ENCODE results near the gene CCL22.
"Not testable (repeated sequence)": the region's sequence is repeated elsewhere in the genome, so short reads cannot be mapped to it uniquely, and the experiment has no call there.

CCL22 gene

GRCh38 chr16:57333402-57333801, 25.2 kb upstream of the CCL22 start:
- in situ Hi-C loops (cut with HindIII; ENCODE audit: low sequenced_read_pairs): no loop called here
- no peak for DNase-seq (ENCODE audit: low read depth)
- TF ChIP-seq CTCF (IDR thresholded peaks at IDR 0.05; ENCODE audit: low read depth, low read length, missing control alignments): no peak
- no peak overlapping the region for H3K4me3 ChIP-seq (ENCODE audit: low read depth, low read length)

GRCh38 chr16:57335366-57335765, 23.2 kb upstream of the CCL22 start:
- DNase-seq (ENCODE audit: low read depth): no peak
- in situ Hi-C loops (cut with HindIII; ENCODE audit: low sequenced_read_pairs): no loop called here
- no peak overlapping the region for H3K4me3 ChIP-seq (ENCODE audit: low read depth, low read length)
- TF ChIP-seq CTCF (IDR thresholded peaks at IDR 0.05; ENCODE audit: low read depth, low read length, missing control alignments): no peak

- TF ChIP-seq CTCF (IDR thresholded peaks at IDR 0.05; ENCODE audit: low read depth, low read length, missing control alignments): no peak
- H3K4me3 ChIP-seq (ENCODE audit: low read depth, low read length): no peak overlapping the region
- DNase-seq (ENCODE audit: low read depth): no peak
- in situ Hi-C loops (cut with HindIII; ENCODE audit: low sequenced_read_pairs): loop anchor here (5.0 kb wide), 1 partner anchor 46 kb away; no protein-coding TSS in a partner anchor
These were observed 17.5 kb upstream of the CCL22 start for GRCh38 chr16:57341062-57341440.

- DNase-seq (ENCODE audit: low read depth): peak; percentile 81
- in situ Hi-C loops (cut with HindIII; ENCODE audit: low sequenced_read_pairs): loop anchor here (5.0 kb wide), 1 partner anchor 46 kb away; no protein-coding TSS in a partner anchor
- no peak overlapping the region for H3K4me3 ChIP-seq (ENCODE audit: low read depth, low read length)
- no peak for TF ChIP-seq CTCF (IDR thresholded peaks at IDR 0.05; ENCODE audit: low read depth, low read length, missing control alignments)
These were observed 16.9 kb upstream of the CCL22 start for GRCh38 chr16:57341441-57342303.

- DNase-seq (ENCODE audit: low read depth); H3K4me3 ChIP-seq (ENCODE audit: low read depth, low read length): not testable (repeated sequence)
- in situ Hi-C loops (cut with HindIII; ENCODE audit: low sequenced_read_pairs): loop anchor here (5.0 kb wide), 1 partner anchor 45 kb away; no protein-coding TSS in a partner anchor
These were observed 16.0 kb upstream of the CCL22 start for GRCh38 chr16:57342606-57343005.

- no peak overlapping the region for H3K4me3 ChIP-seq (ENCODE audit: low read depth, low read length)
- no peak for TF ChIP-seq CTCF (IDR thresholded peaks at IDR 0.05; ENCODE audit: low read depth, low read length, missing control alignments)
- in situ Hi-C loops (cut with HindIII; ENCODE audit: low sequenced_read_pairs): loop anchor here (5.0 kb wide), 1 partner anchor 44 kb away; no protein-coding TSS in a partner anchor
- no peak for DNase-seq (ENCODE audit: low read depth)
These were observed 15.4 kb upstream of the CCL22 start for GRCh38 chr16:57343221-57343620.

- not testable (repeated sequence) for H3K4me3 ChIP-seq (ENCODE audit: low read depth, low read length); DNase-seq (ENCODE audit: low read depth)
- in situ Hi-C loops (cut with HindIII; ENCODE audit: low sequenced_read_pairs): loop anchor here (5.0 kb wide), 1 partner anchor 43 kb away; no protein-coding TSS in a partner anchor
These were observed 14.5 kb upstream of the CCL22 start for GRCh38 chr16:57344094-57344493.
